Adrenal gland (tissue), 5 donors: ENCODE results near the gene HSPB2.

Experiments
- CTCF ChIP-seq, 6 experiments: fragments of 450-650 bp in 4 of 6; fragments of 200-600 bp in 2 of 6; sonication (generic) in 1 of 6; IDR thresholded peaks; 1 replicate in 5 of 6; 2 replicates in 1 of 6; pipeline versions ENCODE4 v1.5.1 to v1.8.0; 2016 to 2021; ENCODE audit warnings: antibody characterized with exemption in 6 of 6, mild to moderate bottlenecking in 2 of 6, moderate library complexity in 1 of 6
- POLR2A ChIP-seq, 2 donors: fragments of 450-650 bp; IDR thresholded peaks; one replicate each; pipeline ENCODE4 v1.6.1; 2017; ENCODE audit warnings: antibody characterized with exemption in 2 of 2, mild to moderate bottlenecking in 2 of 2, moderate library complexity in 1 of 2
- donor health status: DM: no; HTN: no; CAD: no.

DNA sequence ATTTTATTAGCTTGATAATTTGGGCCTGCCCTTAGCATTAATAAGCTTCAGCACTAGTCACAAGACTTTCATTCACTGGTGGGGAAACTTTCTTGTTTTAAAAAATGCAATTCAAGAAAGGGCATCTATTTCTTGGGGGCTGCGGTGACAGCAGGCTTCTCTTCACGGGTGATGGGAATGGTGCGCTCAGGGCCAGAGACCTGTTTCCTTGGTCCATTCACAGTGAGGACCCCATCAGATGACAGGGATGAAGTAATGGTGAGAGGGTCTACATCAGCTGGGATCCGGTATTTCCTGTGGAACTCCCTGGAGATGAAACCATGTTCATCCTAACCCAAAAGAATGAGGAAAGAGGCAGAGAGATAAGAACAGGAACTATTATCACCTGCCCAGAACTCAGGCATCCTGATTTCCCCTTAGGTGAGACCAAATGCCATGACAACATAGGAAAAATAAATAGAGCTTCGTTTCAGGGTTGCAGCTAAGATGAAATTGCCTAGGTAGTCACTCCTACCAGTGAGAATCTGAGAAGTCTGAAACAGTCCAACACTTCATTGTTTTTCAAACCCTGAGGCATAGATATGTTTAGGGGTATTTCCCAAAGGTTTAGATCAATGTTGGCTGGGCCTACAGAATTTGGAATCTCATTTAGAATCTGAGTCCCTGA lies 3.8 kb upstream of the HSPB2 start:
- TF ChIP-seq CTCF (IDR thresholded peaks at IDR 0.05) (no peak), POLR2A (IDR thresholded peaks at IDR 0.05) (no peak)
